HG02588 (cell line): ENCODE results near the gene WNK1.
"Not testable (repeated sequence)": the region's sequence is repeated elsewhere in the genome, so short reads cannot be mapped to it uniquely, and the experiment has no call there.

Experiments
- ATAC-seq: cut with Tn5 transposase; IDR thresholded peaks from one replicate; pipeline ENCODE4 v1.9.1; 2021; ENCODE audit warnings: mild to moderate bottlenecking, moderate library complexity; ENCODE audit not compliant: unreplicated experiment

Gene WNK1

GRCh38 chr12:740921-741320, 11.5 kb upstream of the WNK1 start:
- ATAC-seq, result no peak

- ATAC-seq, result no peak
Observed at GRCh38 chr12:749751-750270, 2.6 kb upstream of the WNK1 start.

GRCh38 chr12:750366-751191, 1.8 kb upstream of the WNK1 start:
- ATAC-seq, result no peak

GRCh38 chr12:751192-751998, 984 bp upstream of the WNK1 start:
- peak; percentile 34 for ATAC-seq

GRCh38 chr12:752695-753610, 574 bp downstream of the WNK1 start:
- ATAC-seq, result peak; percentile 32

GRCh38 chr12:753611-754472, 1.5 kb downstream of the WNK1 start:
- ATAC-seq, result no peak

- ATAC-seq, result no peak
Observed at GRCh38 chr12:754473-754820, 2.1 kb downstream of the WNK1 start.

- no peak for ATAC-seq
Observed at GRCh38 chr12:754851-755562, 2.6 kb downstream of the WNK1 start.

- ATAC-seq, result no peak
Observed at GRCh38 chr12:759628-760027, 7.2 kb downstream of the WNK1 start.

- ATAC-seq, result no peak
Observed at GRCh38 chr12:761256-761655, 8.9 kb downstream of the WNK1 start.

- no peak for ATAC-seq
Observed at GRCh38 chr12:765840-766239, 13.5 kb downstream of the WNK1 start.

- no peak for ATAC-seq
Observed at GRCh38 chr12:768434-768833, 16.1 kb downstream of the WNK1 start.

- no peak for ATAC-seq
Observed at GRCh38 chr12:770479-770878, 18.1 kb downstream of the WNK1 start.

- no peak for ATAC-seq
Observed at GRCh38 chr12:772056-772697, 19.8 kb downstream of the WNK1 start.

GRCh38 chr12:774051-774614, 21.8 kb downstream of the WNK1 start:
- no peak for ATAC-seq

- not testable (repeated sequence) for ATAC-seq
Observed at GRCh38 chr12:775973-776771, 23.8 kb downstream of the WNK1 start.

- not testable (repeated sequence) for ATAC-seq
Observed at GRCh38 chr12:776772-777373, 24.5 kb downstream of the WNK1 start.
